ENCODE data around the gene SHD.
"Not testable (repeated sequence)": the region's sequence is repeated elsewhere in the genome, so short reads cannot be mapped to it uniquely, and the experiment has no call there.

SHD gene

DNA sequence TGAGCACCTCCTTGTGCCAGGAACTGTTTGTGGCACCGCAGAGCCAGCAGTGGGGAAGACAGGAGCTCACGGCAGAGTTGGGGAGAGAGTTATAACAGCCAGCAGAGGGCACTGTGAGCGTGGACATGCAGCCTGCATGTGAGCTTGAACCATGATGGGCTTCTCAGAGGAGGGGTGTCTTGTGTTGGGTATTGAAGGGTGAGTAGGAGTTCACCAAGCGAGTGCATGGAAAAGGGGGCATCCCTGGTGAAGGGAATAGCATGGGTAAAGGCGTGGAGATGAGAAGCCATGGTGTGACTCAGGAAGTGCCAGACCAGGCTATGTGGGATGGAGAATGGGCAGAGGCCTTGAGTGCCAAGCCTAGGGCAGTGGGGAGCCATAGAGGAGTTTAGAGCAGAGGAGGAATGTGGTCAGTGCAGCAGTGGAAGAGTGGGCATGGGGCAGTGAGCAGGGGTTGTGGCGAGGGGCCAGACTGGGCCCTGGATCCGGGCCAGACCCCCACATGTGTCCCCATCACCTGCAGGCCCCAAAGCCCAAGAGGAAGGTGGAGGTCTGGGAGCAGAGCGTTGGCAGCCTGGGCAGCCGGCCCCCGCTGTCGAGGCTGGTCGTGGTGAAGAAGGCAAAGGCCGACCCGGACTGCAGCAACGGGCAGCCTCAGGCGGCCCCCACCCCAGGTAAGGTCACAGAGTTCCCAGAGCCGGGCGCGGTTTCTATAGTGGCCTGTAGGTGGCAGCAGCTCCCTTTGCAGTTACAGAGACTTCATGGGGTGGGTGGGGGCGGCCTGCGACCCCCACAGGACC, 11.8 kb upstream of the SHD start:
- DNase-seq, result peak; percentile 52 to 54

DNA sequence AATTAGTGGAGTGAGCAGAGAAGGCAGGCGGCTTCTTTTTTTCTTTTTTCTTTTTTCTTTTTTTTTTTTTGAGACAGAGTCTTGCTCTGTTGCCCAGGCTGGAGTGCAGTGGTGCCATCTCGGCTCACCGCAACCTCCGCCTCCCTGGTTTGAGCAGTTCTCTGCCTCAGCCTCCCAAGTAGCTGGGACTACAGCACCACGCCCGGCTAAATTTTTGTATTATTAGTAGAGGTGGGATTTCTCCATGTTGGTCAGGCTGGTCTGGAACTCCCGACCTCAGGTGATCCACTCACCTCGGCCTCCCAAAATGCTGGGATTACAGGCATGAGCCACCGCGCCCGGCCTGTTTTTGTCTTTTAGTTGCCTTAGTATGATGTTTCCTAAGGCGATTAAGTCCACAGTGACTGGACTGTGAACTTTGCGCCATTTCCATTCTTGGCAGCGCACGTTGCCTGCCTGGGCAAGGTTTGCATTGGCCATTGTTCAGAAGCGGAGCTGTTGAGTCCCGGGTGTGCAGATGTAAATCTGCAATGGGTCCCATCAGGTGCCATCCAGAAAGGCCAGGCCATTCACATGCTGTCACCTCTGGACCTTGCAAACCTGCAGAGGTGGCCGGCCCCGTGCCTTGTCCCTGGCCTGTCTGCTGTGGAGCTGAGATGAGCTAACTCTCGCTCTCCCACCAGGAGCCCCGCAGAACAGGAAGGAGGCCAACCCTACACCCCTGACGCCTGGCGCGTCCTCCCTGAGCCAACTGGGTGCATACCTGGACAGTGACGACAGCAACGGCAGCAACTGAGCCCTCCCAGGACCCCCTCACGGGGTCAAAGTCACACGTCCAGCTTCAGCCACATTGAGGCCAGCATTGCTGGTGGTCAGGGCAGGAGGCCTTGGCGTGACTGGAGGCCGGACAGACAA, 10.9 kb upstream of the SHD start:
- DNase-seq, result no peak

DNA sequence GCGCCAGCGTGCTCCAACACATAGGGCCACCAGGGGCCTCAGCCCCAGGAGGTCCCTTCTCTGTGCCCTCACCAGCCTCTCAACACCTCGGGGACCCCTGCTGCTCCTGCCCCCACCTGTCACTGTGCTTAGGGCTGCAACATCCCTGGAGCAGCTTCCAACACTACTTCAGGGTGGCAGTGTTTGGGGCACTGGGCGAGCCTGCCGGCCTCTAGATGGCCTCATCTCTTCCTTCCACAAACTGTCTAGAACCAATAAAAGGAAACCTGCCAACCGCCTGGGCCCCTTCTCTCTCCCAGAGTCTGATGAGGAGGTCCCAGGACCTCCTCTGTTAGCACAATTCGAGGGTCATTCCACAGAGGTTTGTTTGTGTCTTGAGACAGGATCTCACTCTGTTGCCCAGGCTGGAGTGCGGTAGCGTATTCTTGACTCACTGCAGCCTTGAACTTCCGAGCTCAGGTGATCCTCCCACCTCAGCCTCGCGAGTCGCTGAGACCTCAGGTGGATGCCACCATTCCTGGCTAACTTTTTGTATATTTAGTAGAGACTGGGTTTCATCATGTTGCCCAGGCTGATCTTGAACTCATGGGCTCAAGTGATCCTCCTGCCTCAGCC, 10.1 kb upstream of the SHD start:
- no peak for DNase-seq

DNA sequence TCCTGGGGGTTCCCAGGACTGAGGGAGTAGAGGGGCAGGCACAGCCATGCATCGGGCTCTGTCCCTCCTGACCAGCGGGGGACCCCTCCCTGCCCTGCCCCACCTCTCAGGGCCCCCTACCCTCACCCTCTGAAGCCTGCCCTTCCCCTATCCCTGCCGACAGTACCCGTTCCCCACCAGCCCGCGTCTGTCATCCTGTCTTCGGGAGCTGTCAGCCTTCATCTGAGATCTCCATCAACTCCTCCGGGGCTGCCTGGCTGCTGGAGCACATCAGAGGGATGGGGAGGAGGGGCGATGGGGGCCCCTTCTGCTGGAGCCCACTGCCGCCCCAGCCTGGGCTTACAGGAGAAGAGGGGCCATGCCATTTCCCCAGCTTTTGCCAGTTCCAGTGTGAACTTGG, 6.2 kb upstream of the SHD start:
- DNase-seq, result no peak

DNA sequence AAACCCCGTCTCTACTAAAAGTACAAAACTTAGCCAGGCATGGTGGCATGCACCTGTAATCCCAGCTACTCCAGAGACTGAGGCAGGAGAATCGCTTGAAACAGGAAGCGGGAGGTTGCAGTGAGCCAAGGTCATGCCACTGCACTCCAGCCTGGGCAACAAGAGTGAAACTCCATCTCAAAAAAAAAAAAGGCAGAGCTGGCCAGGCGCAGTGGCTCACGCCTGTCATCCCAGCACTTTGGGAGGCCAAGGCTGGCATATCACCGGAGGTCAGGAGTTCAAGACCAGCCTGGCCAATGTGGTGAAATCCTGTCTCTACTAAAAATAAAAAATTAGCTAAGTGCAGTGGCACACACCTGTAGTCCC, 4.8 kb upstream of the SHD start:
- DNase-seq, result not testable (repeated sequence)

DNA sequence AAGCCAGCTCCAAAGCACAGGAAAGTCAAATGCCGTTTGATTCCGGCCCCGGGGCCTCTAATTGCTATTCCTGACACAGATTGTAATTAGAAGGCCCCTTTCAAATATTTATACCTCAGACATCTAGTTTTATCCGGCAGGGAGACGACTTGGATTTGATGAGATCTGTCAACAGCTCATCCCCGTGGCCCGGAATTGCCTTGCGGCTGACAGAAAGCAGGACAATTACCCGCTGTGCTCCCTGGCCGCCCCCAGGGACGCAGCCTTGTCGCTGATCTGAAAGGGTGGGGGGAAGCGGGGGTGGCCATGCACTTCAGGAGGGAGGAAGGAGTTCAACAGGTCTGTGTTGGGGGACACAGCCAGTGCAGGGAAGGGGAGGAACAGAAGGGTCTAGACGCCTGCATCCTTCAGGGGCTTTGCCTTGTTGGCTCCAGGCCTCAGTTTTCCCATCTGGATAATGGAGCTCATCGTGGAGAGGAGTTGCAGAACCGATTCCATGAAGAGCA, 1.8 kb upstream of the SHD start:
- no peak for DNase-seq

DNA sequence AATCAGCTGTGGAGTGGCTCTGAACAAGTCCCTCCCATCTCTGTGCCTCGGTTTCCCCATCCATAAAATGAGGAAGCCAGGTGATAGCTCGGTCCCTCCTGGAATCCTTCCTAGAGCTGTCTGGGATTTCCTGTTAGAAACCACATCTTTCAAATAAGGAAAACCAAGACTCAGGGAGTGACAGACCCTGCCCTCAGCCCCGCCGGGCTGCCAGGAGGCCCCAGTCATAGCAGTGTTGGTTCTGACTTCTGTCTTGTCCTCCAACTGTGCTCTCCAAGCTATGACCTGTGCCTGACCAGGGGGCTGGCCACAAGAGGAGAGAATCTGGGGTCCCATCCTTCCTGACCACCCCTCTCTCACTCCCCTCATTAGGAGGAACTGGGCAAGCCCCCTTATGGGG, 1.1 kb upstream of the SHD start:
- no peak for DNase-seq

DNA sequence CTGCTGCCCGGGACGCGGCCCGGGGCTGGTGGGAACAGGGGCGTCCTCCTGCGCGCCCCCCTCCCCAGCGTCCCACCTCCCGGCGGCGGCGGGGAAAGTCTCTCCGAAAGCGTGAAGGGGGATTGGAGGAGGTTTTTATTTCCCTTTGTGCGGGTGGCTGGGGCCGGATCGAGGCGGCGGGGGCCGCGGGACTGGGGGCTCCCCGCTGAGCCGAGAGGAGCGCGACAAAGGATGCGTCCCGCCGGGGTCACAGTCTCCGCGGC, 132 bp downstream of the SHD start:
- no peak for DNase-seq

DNA sequence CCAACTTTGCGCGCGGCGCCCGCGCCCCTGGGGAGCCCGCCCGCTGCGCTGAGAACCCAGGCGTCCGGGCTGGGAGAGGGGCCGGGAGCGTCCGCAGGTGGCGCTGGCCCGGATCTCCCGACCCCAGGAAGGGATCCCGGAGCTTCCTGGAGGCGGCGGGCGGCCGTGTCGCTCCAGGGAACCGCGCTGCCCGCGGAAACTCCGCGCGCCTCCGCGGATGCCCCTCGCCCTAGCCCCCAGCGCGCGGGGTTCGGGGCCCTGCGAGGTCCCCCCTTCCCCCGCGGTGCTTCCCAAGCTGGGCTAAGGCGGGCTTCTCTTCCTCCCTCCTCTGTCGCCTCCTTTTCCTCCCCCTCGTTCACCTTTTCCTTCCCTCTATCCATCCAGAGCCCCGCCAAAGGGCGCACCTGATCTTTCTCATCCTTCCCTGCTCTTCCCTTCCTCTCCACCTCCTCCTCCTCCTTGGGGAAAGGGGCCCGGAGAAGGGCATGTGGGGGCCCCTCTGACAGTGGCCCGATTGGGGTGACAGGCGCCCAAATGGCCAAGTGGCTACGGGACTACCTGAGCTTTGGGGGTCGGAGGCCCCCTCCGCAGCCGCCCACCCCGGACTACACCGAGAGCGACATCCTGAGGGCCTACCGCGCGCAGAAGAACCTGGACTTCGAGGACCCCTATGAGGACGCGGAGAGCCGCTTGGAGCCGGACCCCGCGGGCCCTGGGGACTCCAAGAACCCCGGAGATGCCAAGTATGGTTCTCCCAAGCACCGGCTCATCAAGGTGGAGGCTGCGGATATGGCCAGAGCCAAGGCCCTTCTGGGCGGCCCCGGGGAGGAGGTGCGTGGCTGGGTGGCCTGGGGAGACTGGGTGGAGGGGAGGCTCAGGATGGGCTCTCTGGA, 710 bp downstream of the SHD start:
- no peak for DNase-seq

DNA sequence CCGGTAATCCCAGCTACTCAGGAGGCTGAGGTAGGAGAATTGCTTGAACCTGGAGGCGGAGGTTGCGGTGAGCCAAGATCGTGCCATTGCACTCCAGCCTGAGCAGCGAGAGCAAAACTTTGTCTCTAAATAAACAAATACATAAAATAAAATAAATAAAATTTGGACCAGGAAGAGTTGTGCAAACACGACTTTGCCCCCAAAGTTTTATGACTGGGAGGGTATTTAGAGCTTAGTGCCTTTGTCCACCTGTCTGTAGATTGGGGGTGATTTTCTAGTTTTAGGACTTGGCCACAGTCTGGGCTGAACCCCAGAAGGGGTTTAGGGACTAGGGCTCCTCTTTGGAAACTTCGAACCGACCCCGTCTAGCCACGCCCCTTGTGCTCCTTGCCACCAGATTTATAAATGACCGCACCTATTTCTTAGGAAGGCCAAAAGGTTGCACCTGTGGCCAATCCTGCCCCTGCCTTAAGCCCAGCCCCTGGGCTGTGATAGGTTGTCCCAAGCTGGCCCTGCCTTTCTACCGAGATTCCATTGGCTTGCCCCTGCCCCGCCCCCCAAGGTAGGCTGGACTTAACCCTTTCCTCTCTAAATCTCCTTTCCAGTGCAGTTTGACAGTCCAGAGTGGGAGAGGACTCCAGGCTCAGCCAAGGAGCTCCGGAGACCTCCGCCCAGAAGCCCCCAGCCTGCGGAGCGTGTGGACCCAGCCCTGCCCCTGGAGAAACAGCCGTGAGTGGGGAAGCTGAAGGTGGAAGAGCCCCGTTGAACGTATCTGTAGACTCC, 5.3 kb downstream of the SHD start:
- no peak for DNase-seq

DNA sequence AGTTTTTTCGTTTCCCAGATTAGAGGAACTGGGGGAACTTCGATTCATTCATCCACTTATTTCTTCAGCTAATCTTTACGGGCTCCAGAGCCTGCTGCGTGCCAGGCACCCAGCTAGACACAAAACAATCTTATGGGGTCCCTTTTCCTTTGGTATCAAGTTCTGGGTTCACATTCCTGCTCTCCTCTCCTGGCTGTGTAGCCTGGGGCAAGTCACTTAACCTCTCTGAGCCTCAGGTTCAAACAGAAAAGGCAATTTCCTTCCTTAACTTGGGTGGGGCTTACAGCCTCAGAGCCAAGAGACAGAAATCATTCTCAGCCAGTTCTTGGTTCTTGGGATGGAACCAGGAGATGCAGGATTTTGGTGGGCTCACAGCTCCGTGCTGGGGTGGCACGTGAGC, 5.9 kb downstream of the SHD start:
- DNase-seq, result no peak

DNA sequence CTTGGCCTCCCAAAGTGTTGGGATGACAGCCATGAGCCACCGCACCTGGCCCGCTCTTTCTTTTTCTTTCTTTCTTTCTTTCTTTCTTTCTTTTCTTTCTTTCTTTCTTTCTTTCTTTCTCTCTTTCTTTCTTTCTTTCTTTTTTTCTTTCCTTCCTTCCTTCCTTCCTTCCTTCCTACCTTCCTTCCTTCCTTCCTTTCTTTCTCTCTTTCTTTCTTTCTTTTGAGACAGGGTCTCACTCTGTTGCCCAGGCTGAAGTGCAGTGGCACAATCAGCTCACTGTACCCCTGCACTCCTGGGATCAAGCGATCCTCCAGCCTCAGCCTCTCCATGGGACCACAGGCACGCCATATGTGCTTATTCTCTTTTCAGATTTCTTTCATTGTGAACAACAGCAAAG, 7.1 kb downstream of the SHD start:
- DNase-seq, result not testable (repeated sequence)

DNA sequence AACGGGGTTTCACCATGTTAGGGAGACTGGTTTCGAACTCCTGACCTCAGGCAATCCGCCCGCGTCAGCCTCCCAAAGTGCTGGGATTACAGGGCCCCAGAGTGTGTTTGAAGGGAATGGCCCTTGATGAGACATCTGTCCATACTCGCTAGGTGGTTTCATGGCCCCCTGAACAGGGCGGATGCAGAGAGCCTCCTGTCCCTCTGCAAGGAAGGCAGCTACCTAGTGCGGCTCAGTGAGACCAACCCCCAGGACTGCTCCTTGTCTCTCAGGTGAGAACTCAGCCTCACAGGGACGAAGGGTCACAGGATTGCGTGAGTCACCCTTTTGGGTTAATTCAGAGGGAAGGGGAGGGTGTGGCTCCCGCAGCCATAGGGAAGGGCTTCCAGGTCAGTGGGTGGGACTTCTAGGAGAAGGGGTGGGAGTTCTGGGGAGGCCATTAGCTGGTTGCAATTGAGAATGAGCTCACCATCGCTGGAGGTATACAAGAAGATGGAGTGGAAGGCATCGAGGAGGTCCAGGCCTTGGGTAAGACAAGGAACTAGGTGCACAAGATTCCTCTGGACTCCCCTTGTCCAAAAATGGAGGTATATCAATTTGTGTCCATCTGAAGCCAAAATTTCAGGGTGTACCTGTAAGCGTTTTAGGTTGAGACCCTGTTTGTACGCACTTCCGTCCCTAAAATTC, 9.2 kb downstream of the SHD start:
- DNase-seq, result no peak

DNA sequence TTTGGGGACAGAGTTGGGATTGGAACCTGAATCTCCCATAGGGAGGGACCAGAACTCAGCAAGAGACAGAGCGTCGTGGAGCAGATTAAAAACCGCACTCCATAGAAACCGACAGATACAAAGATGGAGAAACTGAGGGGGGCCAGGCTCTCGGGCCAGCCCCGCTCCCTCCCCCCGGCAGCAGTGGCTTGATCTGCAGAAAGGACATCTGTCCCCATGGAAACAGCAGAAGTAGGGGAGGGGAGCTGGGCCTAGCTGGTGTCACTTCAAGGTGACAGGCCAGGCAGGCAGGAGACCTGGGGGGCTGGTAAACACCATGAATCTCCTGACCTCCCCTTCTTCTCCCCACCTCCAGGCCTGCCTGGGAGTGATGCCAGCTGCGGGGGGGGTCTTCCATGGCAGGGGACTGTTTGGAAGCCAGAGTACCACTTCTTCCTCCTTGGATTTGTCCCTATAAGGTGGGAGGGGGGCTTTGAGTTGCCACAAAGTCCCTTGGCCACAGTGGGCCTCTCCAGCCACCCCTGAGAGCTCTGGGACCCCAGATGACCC, 12.2 kb downstream of the SHD start:
- DNase-seq, result no peak

DNA sequence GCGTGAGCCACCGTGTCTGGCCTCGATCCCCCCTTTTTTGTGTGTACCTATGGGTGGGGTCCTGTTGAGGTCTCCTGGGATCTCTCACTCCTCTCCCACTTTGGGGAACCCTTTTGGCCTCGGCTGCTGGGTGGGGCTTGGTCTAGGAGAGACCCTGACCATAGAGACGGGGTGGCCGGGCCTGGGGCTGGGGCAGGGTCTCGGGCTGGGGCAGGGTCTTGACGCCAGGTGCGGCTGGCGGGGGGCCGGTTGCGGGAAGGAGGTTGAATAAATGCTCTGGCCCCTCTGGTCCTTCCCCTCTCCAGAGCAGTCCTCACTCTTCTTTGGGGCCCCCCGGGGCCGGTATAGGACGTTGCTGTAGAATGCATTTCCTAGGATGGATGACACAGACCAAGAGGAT, 13.4 kb downstream of the SHD start:
- DNase-seq, result no peak

DNA sequence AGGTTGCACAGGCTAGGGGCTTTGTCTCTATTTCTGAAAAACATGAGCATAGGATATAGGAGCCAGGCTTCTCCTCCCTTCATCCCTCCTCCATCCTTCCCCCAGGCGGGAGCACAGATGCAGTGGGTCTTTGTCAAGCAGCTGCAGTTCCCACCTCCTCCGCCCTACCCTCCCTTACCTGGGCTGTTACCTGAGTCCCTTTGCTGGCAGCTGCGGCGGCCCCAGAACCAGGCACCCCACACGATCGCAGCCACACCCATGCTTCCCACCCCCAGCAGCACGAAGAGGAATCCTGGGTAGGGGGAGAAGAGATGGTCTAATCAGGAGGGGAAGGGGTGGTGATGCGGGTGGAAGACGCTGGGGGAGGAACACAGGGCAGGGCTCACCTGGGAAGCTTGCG, 15.3 kb downstream of the SHD start:
- DNase-seq, result no peak

DNA sequence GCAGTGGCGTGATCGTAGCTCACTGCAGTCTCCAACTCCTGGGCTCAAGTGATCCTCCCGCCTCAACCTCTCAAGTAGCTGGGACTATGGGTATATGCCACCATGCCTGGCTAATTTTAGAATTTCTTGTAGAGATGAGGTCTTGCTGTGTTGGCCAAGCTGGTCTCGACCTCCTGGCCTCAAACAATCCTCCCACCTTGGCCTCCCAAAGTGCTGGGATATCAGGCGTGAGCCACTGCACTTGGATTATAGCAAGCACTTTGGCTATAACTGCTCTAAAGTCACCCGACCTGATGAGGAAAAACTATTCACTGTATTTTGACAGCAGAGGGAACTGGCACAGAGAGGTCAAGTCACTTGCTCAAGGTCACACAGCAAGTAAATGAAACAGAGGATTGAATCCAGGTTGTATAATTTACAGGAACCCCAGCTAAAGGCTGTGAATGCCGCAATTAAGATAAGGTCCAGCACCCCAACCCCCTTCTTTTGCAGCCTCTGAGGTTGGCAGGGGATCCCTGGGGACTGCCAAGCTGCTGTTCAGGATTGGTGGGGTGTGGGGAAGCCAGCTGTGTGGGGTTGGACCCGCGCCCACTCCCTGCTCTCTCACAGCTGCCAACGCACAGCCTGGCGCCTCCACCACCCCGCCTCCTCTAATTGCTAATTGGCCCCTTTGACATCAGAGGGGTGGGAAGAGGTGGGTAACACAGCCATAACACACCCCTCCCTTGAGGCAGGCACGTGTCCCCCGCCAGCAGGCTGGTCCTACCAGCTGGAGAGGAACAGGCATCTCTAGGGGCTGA, 17.1 kb downstream of the SHD start:
- no peak for DNase-seq

DNA sequence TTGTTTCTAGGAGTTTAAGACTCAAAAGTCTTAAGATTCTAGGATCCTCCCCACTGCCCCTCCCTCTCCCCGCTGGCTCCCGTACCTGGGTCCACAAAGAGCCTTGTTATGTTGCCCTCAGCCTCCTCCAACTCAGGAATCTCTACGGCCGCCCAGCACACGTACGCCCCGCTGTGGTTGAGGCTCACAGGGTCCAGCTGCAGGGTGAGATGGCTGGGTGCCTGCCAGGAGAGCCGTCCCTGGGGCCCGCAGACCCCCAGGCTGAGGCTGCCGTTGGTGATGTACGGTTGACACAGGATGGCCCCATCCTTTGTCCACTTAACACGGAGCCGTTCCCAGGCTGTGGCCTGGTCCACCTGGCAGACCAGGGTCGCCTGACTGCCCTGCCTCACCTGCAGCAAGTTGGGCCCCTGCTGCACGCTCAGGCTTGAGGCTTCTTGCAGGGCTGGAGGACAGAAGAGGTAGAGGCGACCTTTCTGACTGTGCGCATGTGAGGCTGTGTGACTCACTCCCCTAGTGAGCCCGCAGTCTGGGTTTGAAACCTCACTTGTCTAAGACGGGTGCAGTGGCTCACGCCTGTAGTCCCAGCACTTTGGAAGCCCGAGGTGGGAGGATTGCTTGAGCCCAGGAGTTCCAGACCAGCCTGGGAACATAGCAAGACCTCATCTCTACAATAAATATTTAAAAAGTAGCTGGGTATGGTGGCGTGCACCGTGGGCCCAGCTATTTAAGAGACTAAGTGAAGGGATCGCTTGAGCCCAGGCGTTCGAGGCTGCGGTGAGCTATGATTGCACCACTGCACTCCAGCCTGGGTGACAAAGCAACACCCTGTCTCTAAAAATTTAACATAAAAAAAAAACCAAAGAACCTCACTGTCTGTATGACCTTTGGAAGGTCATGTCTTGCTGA, 19.1 kb downstream of the SHD start:
- no peak for DNase-seq
